ENCODE results near the gene TTC3. TPM values are rescaled to one million over a fixed set of nuclear protein-coding genes. Genes with fewer than 3 reads are reported as not detected.

TTC3 gene
- total and polyA plus RNA-seq, 9 of the 15 experiments (the other 6 are each of a cell fraction or from before 2014, with no cell fraction given), result 17.5 to 92.0 (median 59.5) TPM

DNA sequence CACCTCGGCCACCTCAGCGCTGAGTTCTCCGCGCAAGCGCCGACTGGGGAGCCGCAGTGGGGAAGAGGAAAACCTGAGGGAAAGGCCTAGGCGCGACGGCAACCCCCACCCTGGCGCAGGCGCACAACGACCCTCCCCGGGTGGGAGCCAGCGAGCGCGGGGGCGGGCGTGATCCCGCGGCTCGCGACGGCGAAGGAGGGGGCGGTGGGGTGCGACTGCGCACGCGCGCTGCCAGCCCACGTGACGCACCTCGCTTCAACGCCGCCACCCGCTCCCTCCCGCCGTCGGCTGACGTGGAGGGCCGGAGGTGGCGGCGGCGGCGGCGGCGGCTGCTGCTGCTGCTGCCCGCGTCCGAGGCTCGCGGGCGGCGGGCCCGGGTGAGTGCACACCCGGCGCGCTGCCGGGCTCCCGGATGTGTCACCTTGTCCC is at the start of gene TTC3, which contains the start of gene PIGP (continued):
- TF ChIP-seq, protein P1, sequence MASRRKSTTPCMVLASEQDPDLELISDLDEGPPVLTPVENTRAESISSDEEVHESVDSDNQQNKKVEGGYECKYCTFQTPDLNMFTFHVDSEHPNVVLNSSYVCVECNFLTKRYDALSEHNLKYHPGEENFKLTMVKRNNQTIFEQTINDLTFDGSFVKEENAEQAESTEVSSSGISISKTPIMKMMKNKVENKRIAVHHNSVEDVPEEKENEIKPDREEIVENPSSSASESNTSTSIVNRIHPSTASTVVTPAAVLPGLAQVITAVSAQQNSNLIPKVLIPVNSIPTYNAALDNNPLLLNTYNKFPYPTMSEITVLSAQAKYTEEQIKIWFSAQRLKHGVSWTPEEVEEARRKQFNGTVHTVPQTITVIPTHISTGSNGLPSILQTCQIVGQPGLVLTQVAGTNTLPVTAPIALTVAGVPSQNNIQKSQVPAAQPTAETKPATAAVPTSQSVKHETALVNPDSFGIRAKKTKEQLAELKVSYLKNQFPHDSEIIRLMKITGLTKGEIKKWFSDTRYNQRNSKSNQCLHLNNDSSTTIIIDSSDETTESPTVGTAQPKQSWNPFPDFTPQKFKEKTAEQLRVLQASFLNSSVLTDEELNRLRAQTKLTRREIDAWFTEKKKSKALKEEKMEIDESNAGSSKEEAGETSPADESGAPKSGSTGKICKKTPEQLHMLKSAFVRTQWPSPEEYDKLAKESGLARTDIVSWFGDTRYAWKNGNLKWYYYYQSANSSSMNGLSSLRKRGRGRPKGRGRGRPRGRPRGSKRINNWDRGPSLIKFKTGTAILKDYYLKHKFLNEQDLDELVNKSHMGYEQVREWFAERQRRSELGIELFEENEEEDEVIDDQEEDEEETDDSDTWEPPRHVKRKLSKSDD (conservative IDR thresholded peaks at IDR 0.05; ENCODE audit: low read length), result no peak
- TF ChIP-seq, protein P2, sequence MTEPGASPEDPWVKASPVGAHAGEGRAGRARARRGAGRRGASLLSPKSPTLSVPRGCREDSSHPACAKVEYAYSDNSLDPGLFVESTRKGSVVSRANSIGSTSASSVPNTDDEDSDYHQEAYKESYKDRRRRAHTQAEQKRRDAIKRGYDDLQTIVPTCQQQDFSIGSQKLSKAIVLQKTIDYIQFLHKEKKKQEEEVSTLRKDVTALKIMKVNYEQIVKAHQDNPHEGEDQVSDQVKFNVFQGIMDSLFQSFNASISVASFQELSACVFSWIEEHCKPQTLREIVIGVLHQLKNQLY (CRISPR knock-in tag; conservative IDR thresholded peaks at IDR 0.05), result no peak
- TF ChIP-seq ZNF324 (CRISPR knock-in tag; IDR thresholded peaks at IDR 0.05) (no peak), LARP7 (IDR thresholded peaks at IDR 0.05) (no peak), ZFP1 (CRISPR knock-in tag; IDR thresholded peaks at IDR 0.05) (no peak), ZNF3 (CRISPR knock-in tag; IDR thresholded peaks at IDR 0.05) (no peak), ZNF696 (CRISPR knock-in tag; conservative IDR thresholded peaks at IDR 0.05) (no peak), ZZZ3 (IDR thresholded peaks at IDR 0.05) (no peak), SP2 (IDR thresholded peaks at IDR 0.05; ENCODE audit: extremely low read depth, low read depth, low read length, poor library complexity, severe bottlenecking) (no peak), ELF2 (CRISPR knock-in tag; IDR thresholded peaks at IDR 0.05) (no peak), ZNF695 (CRISPR knock-in tag; IDR thresholded peaks at IDR 0.05) (no peak), KLF13 (tag; IDR thresholded peaks at IDR 0.05; ENCODE audit: borderline replicate concordance, low read depth) (no peak), KAT7 (CRISPR knock-in tag; IDR thresholded peaks at IDR 0.05; ENCODE audit: borderline replicate concordance) (no peak; the same call in 1 of the 2 replicates), NFXL1 (CRISPR knock-in tag; IDR thresholded peaks at IDR 0.05) (no peak), PHB2 (IDR thresholded peaks at IDR 0.05; ENCODE audit: low read depth) (no peak), KLF16 (IDR thresholded peaks at IDR 0.05) (no peak)
- TF ChIP-seq, protein P3, sequence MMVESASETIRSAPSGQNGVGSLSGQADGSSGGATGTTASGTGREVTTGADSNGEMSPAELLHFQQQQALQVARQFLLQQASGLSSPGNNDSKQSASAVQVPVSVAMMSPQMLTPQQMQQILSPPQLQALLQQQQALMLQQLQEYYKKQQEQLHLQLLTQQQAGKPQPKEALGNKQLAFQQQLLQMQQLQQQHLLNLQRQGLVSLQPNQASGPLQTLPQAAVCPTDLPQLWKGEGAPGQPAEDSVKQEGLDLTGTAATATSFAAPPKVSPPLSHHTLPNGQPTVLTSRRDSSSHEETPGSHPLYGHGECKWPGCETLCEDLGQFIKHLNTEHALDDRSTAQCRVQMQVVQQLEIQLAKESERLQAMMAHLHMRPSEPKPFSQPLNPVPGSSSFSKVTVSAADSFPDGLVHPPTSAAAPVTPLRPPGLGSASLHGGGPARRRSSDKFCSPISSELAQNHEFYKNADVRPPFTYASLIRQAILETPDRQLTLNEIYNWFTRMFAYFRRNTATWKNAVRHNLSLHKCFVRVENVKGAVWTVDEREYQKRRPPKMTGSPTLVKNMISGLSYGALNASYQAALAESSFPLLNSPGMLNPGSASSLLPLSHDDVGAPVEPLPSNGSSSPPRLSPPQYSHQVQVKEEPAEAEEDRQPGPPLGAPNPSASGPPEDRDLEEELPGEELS (CRISPR knock-in tag; IDR thresholded peaks at IDR 0.05; ENCODE audit: borderline replicate concordance), result no peak
- TF ChIP-seq, protein P4, sequence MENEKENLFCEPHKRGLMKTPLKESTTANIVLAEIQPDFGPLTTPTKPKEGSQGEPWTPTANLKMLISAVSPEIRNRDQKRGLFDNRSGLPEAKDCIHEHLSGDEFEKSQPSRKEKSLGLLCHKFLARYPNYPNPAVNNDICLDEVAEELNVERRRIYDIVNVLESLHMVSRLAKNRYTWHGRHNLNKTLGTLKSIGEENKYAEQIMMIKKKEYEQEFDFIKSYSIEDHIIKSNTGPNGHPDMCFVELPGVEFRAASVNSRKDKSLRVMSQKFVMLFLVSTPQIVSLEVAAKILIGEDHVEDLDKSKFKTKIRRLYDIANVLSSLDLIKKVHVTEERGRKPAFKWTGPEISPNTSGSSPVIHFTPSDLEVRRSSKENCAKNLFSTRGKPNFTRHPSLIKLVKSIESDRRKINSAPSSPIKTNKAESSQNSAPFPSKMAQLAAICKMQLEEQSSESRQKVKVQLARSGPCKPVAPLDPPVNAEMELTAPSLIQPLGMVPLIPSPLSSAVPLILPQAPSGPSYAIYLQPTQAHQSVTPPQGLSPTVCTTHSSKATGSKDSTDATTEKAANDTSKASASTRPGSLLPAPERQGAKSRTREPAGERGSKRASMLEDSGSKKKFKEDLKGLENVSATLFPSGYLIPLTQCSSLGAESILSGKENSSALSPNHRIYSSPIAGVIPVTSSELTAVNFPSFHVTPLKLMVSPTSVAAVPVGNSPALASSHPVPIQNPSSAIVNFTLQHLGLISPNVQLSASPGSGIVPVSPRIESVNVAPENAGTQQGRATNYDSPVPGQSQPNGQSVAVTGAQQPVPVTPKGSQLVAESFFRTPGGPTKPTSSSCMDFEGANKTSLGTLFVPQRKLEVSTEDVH (IDR thresholded peaks at IDR 0.05; ENCODE audit: low read depth, partially characterized antibody), result no peak
- TF ChIP-seq, protein P5, sequence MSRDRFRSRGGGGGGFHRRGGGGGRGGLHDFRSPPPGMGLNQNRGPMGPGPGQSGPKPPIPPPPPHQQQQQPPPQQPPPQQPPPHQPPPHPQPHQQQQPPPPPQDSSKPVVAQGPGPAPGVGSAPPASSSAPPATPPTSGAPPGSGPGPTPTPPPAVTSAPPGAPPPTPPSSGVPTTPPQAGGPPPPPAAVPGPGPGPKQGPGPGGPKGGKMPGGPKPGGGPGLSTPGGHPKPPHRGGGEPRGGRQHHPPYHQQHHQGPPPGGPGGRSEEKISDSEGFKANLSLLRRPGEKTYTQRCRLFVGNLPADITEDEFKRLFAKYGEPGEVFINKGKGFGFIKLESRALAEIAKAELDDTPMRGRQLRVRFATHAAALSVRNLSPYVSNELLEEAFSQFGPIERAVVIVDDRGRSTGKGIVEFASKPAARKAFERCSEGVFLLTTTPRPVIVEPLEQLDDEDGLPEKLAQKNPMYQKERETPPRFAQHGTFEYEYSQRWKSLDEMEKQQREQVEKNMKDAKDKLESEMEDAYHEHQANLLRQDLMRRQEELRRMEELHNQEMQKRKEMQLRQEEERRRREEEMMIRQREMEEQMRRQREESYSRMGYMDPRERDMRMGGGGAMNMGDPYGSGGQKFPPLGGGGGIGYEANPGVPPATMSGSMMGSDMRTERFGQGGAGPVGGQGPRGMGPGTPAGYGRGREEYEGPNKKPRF (IDR thresholded peaks at IDR 0.05; ENCODE audit: low read depth, low read length), result no peak
